Keratinocyte (primary cell): ENCODE data around the gene GALNS.

Experiments
- CTCF ChIP-seq, 3 experiments: IDR thresholded peaks in 1 of 3; conservative IDR thresholded peaks in 1 of 3; optimal IDR thresholded peaks in 1 of 3; 2 replicates in 2 of 3; 3 replicates in 1 of 3; pipeline versions ENCODE3 to v1.5.1; 2011; ENCODE audit warnings: low read length in 3 of 3, mild to moderate bottlenecking in 3 of 3, moderate library complexity in 2 of 3, control low read depth in 1 of 3, inconsistent platforms in 1 of 3; ENCODE audit not compliant: insufficient read depth in 2 of 3; ENCODE audit errors: extremely low read depth in 1 of 3
- EZH2 ChIP-seq: IDR thresholded peaks from one replicate; pipeline ENCODE4 v1.6.1; 2012; ENCODE audit warnings: inconsistent platforms, mild to moderate bottlenecking, low read length, moderate library complexity

DNA sequence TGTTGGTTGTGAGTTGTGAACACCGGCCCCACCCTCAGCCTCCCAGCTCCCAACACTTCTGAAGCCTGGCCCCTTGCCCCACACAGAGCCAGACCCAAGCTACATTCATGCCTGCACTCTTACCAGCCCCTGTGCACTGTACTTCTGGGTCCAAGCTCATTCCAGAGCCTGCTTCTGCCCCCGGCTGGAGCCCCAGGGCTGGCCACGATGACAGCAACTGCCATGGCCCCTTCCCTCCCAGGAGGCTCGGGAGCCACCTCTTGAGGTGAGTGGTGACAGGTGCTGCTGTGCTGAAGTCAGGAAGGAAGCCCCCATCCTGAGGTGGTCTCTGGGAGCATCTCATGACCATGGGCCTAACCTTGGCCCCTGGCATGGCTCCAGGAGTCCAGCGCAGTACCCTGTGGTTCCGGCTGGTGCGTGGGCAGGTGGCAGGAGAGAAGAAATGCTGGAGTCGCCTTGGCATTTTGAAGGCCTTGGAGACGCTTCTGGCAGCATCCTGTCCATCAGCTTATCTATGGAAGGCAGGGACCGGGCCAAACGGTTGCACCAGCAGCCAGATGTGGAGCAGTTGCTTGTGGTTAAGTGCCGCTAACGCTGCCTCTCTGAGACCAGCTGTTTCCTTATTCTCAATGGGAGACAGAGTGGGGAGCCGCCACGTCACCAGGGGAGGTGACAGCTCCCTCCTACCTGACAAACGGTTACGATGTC is 57.0 kb downstream of the GALNS start:
- TF ChIP-seq CTCF (optimal IDR thresholded peaks at IDR 0.05 in 1 of 3, IDR thresholded peaks at IDR 0.05 in 1 of 3, conservative IDR thresholded peaks at IDR 0.05 in 1 of 3; ENCODE audit: extremely low read depth in 1 of 3, insufficient read depth in 2 of 3, low read length in 3 of 3) (no peak), EZH2 (no peak)
